OCI-LY7 (cell line): ENCODE measurements around the gene GGT6. TPM values are rescaled to one million over a fixed set of nuclear protein-coding genes. Genes with fewer than 3 reads are reported as not detected.
A peak's percentile ranks its signal among the peaks of the same experiment; 100 is the strongest.

ENCODE experiments used
- BruUV-seq: library from RNA; stranded (reverse); fragments of 400-500 nt; replicated peaks from 2 replicates; lab custom pipeline; 2021; lab: Mats Ljungman, UMichigan
- CTCF ChIA-PET: fragments of 300-600 bp; sonication (Branson Sonifier 250); formaldehyde crosslinking; loops from one replicate; lab custom pipeline; 2022; ENCODE audit warnings: antibody characterized with exemption; ENCODE audit not compliant: unreplicated experiment; lab: Charles Lee
- POLR2A ChIA-PET: fragments of 300-600 bp; sonication (Branson Sonifier 250); formaldehyde crosslinking; loops from one replicate; lab custom pipeline; 2022; ENCODE audit warnings: antibody characterized with exemption; lab: Charles Lee
- DNase-seq: peaks from one replicate; pipeline ENCODE4 v3.0.0-alpha.2; 2015; ENCODE audit warnings: low spot score
- H2AFZ ChIP-seq: fragments of 200-600 bp; sonication (generic), shearing (Covaris generic); 2 replicates; pipeline ENCODE4 v1.6.1; 2014; ENCODE audit warnings: mild to moderate bottlenecking, antibody characterized with exemption, low read length, moderate library complexity
- H3K27ac ChIP-seq: fragments of 200-600 bp; sonication (generic); 2 replicates; pipeline ENCODE4 v1.5.1; 2014; ENCODE audit warnings: mixed run types, low read depth, mild to moderate bottlenecking, moderate library complexity, low read length, inconsistent platforms; ENCODE audit not compliant: poor library complexity, severe bottlenecking
- H3K36me3 ChIP-seq: fragments of 200-600 bp; sonication (generic); 2 replicates; pipeline ENCODE4 v1.6.1; 2014; ENCODE audit warnings: mild to moderate bottlenecking, antibody characterized with exemption, low read length, moderate library complexity, mixed read lengths; ENCODE audit not compliant: insufficient read depth
- H3K4me1 ChIP-seq: fragments of 200-600 bp; sonication (generic); 2 replicates; pipeline ENCODE4 v1.5.1; 2014; ENCODE audit warnings: mild to moderate bottlenecking, low read length; ENCODE audit not compliant: insufficient read depth, poor library complexity, severe bottlenecking
- H3K4me2 ChIP-seq: fragments of 200-600 bp; sonication (generic); 2 replicates; pipeline ENCODE4 v1.6.1; 2014; ENCODE audit warnings: mild to moderate bottlenecking, low read length
- H3K4me3 ChIP-seq: fragments of 200-600 bp; sonication (generic); 2 replicates; pipeline ENCODE4 v1.5.1; 2014; ENCODE audit warnings: mild to moderate bottlenecking, low read depth, low read length; ENCODE audit not compliant: poor library complexity, severe bottlenecking
- H3K79me2 ChIP-seq: fragments of 200-600 bp; sonication (generic); 2 replicates; pipeline ENCODE4 v1.6.1; 2016; ENCODE audit warnings: low read depth, mild to moderate bottlenecking, low read length, moderate library complexity, mixed read lengths; ENCODE audit not compliant: insufficient read depth
- H3K9me2 ChIP-seq: fragments of 200-600 bp; sonication (generic); 2 replicates; pipeline ENCODE4 v1.6.1; 2016; ENCODE audit warnings: mild to moderate bottlenecking, low read length, mixed read lengths; ENCODE audit not compliant: insufficient read depth
- H3K9me3 ChIP-seq: fragments of 200-600 bp; sonication (generic); 2 replicates; pipeline ENCODE4 v1.6.1; 2014; ENCODE audit warnings: mild to moderate bottlenecking, mixed run types, low read length, mixed read lengths
- H4K20me1 ChIP-seq: fragments of 200-600 bp; sonication (generic); 2 replicates; pipeline ENCODE4 v1.6.1; 2014; ENCODE audit warnings: mild to moderate bottlenecking, antibody characterized with exemption, low read length, moderate library complexity, mixed read lengths; ENCODE audit not compliant: insufficient read depth
- EZH2phosphoT487 ChIP-seq: fragments of 200-600 bp; sonication (generic); IDR thresholded peaks from 2 replicates; pipeline ENCODE4 v1.6.1; 2018; ENCODE audit warnings: low read depth, borderline replicate concordance, mild to moderate bottlenecking, mixed run types, antibody characterized with exemption, low read length, moderate library complexity, mixed read lengths
- intact Hi-C: fragments of 100-400 bp; cut with micrococcal nuclease; formaldehyde crosslinking; loops from one replicate; pipeline ENCODE4 v1.10.0; 2022; ENCODE audit not compliant: unreplicated experiment
- total RNA-seq, 2 experiments: library from RNA; depleted of rRNA in 1 of 2; stranded (reverse); fragments of >200 nt in 1 of 2; shearing (Covaris generic) in 1 of 2; gene quantifications; 2 replicates each; pipeline ENCODE4 v1.2.3, GENCODE V29; 2014 to 2022
- TF ChIP-seq, protein P1 (sequence below): fragments of 200-600 bp; sonication (generic); conservative IDR thresholded peaks from 2 replicates; pipeline ENCODE4 v1.5.1; 2014; ENCODE audit warnings: mild to moderate bottlenecking, antibody characterized with exemption, low read length, moderate library complexity, mixed read lengths

GGT6 gene
- total RNA-seq, 2 experiments from 2014 or later: not detected

DNA sequence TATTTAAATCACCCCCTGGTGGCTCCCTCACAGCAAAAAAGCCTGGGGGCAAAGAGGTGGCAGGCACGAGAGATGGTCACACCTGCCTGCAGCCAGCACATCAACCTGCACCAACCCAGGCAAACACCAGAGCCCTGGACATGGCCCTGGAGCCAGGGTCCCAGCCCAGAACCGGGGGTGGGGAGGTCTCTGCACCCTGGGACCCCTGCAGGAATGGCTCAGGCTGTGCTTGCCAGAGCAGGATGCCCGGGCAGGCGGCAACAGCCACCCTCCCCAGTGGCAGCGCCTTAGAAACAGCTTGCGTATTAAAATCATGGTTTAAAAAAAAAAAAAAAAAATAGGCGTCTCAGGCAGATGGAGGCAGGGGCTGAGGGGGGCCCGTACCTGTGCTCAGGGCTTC, 21.4 kb downstream of the GGT6 start:
- CTCF ChIA-PET: no interaction called here

GRCh38 chr17:4538236-4539002, 22.0 kb downstream of the GGT6 start:
- H3K9me3 ChIP-seq: no peaks in the 10 kb centered on the region
- H3K36me3 ChIP-seq: peaks cover 69% of the 10 kb centered on the region
- no peaks in the 10 kb centered on the region for H3K79me2 ChIP-seq
- no peak overlapping the region for H3K27ac ChIP-seq
- no peak overlapping the region for H3K4me2 ChIP-seq
- POLR2A ChIA-PET: interaction anchor here (0.6 kb wide), 1 partner anchor 18 kb away, joined by 3 read pairs; no protein-coding TSS in a partner anchor
- CTCF ChIA-PET: no interaction called here
- no peak overlapping the region for H3K4me3 ChIP-seq
- no peaks in the 10 kb centered on the region for H3K9me2 ChIP-seq
- intact Hi-C loops: no loop called here
- no TSS peak for BruUV-seq
- no peak for TF ChIP-seq EZH2phosphoT487
- TF ChIP-seq, protein P1, sequence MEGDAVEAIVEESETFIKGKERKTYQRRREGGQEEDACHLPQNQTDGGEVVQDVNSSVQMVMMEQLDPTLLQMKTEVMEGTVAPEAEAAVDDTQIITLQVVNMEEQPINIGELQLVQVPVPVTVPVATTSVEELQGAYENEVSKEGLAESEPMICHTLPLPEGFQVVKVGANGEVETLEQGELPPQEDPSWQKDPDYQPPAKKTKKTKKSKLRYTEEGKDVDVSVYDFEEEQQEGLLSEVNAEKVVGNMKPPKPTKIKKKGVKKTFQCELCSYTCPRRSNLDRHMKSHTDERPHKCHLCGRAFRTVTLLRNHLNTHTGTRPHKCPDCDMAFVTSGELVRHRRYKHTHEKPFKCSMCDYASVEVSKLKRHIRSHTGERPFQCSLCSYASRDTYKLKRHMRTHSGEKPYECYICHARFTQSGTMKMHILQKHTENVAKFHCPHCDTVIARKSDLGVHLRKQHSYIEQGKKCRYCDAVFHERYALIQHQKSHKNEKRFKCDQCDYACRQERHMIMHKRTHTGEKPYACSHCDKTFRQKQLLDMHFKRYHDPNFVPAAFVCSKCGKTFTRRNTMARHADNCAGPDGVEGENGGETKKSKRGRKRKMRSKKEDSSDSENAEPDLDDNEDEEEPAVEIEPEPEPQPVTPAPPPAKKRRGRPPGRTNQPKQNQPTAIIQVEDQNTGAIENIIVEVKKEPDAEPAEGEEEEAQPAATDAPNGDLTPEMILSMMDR: no peak
- no peak for DNase-seq
- no peaks in the 10 kb centered on the region for H4K20me1 ChIP-seq
- no peak overlapping the region for H2AFZ ChIP-seq
- no peaks in the 10 kb centered on the region for H3K4me1 ChIP-seq

More for the DNA sequence above, 21.4 kb downstream of the GGT6 start:
- H3K4me2 ChIP-seq: no peak overlapping the region
- no peak overlapping the region for H3K4me3 ChIP-seq
- H3K4me1 ChIP-seq: no peaks in the 10 kb centered on the region
- no peak overlapping the region for H2AFZ ChIP-seq
- no peak for DNase-seq
- BruUV-seq: TSS peak; percentile 84
- intact Hi-C loops: no loop called here
- no peaks in the 10 kb centered on the region for H3K9me3 ChIP-seq
- H3K36me3 ChIP-seq: peaks cover 75% of the 10 kb centered on the region
- TF ChIP-seq, protein P1: no peak
- TF ChIP-seq EZH2phosphoT487: no peak
- POLR2A ChIA-PET: interaction anchor here (0.6 kb wide), 1 partner anchor 17 kb away, joined by 3 read pairs; no protein-coding TSS in a partner anchor
- H3K27ac ChIP-seq: no peak overlapping the region
- H4K20me1 ChIP-seq: no peaks in the 10 kb centered on the region
- H3K79me2 ChIP-seq: no peaks in the 10 kb centered on the region
- H3K9me2 ChIP-seq: no peaks in the 10 kb centered on the region
